HEK293T (cell line): ENCODE data around the gene INPP5E.

Experiments
- HDGF ChIP-seq: fragments of 450-650 bp; IDR thresholded peaks from 2 replicates; pipeline ENCODE4 v1.6.1; 2017; ENCODE audit warnings: antibody characterized with exemption, borderline replicate concordance
- TARDBP ChIP-seq: fragments of 450-650 bp; IDR thresholded peaks from 2 replicates; pipeline ENCODE4 v1.6.1; 2016

GRCh38 chr9:136381966-136382513, 57.6 kb downstream of the INPP5E start:
- no peak for TF ChIP-seq HDGF
- no peak for TF ChIP-seq TARDBP
